Muscle of arm (tissue), 12 donors: ENCODE data around the gene SNX33. TPM values are rescaled to one million over a fixed set of nuclear protein-coding genes. Genes with fewer than 3 reads are reported as not detected.
"Not testable (repeated sequence)": the region's sequence is repeated elsewhere in the genome, so short reads cannot be mapped to it uniquely, and the experiment has no call there.

ENCODE experiments used
- DNase-seq: peaks from one replicate; pipeline ENCODE4 v3.0.0-alpha.2; 2013
- polyA plus RNA-seq, 12 donors: library from polyadenylated mRNA; unstranded; fragments of 120-200 nt; gene quantifications; one replicate each; pipeline ENCODE4 v1.2.1, GENCODE V29; 2013; ENCODE audit not compliant: insufficient read length in 12 of 12

SNX33 gene
- polyA plus RNA-seq, 12 donors = 12.3 to 22.7 (median 15.0) TPM; not detected in 1

DNA sequence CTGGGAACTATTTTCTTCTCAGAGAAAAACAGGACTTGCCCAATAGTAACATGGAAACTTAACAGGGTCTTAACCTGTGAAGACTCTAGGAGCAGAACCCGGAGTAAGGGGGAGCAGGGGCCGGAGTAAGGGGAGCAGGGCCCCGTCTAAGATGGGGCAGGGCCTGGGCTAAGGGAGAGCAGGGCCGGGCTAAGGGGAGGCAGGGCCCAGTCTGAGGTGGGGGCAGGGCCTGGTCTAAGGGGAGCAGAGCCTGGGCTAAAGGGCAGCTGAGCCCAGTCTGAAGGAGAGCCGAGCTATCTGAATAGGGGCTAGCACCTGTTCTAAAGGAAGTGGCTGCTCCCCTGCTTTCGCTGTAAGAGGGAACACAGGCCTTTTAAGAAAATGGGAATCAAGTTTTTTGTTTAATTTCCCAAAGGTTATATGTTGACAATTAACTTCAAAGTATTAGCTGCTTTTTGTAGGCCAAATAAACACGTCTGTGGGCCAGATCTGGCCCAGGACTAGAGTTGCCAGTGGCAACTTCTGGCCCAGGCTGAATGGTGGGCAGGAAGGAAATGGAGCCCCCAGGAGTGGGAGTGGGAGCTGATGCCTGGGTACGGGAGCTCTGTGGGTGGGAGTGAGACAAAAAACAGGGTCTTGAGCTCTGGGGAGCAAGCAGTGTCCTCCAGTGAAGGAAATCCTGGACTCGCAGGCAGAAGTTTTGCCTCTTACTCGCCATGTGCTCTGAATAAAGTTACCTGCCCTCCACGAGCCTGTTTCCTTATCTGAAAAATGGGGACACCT lies 32.5 kb downstream of the SNX33 start:
- DNase-seq = no peak

DNA sequence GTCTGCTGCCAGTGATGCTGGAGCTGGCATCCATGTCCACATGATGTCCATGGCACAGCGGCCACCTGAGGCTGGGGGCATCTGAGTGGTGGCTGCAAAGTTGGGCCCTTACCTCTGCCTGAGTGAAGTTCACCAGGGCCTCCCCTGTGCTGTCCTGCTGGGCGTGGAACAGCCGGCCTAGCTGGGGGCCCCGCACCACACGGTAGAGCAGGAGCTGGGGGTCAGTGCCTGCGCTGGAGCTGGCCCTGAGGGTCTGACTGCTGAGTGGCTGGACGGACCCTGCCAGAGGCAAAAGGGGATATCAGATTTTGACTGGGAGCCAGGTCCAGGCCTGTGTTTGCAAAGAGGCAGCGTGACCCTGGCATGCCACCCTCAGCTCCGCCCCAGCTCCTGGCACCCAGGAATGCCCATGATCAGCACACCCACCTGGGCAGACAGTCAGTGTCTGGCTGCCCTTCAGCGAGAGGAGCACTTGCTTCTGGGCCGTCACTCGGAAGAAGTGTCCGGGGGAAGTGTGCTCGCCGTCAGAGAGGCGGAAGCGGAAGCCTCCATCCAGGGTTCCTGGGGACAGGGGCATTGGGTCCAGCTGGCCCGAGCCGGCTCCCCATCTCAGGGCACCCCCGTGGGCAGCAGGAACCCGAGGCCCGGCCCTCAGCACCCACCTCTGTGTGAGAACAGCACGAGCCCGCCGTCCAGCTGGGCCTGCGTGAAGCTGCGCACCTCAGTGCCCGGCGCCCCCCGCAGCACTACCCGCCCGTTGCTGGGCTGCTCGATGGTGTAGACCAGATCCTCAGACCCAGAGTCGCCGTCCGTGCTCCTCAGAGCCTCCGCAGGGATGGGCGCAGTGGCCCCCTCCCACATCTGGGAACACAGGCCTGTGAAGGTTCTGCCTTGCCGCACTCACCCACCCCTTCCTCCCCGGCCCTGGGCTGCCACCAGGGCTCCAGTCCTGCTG lies 34.7 kb downstream of the SNX33 start:
- no peak for DNase-seq

DNA sequence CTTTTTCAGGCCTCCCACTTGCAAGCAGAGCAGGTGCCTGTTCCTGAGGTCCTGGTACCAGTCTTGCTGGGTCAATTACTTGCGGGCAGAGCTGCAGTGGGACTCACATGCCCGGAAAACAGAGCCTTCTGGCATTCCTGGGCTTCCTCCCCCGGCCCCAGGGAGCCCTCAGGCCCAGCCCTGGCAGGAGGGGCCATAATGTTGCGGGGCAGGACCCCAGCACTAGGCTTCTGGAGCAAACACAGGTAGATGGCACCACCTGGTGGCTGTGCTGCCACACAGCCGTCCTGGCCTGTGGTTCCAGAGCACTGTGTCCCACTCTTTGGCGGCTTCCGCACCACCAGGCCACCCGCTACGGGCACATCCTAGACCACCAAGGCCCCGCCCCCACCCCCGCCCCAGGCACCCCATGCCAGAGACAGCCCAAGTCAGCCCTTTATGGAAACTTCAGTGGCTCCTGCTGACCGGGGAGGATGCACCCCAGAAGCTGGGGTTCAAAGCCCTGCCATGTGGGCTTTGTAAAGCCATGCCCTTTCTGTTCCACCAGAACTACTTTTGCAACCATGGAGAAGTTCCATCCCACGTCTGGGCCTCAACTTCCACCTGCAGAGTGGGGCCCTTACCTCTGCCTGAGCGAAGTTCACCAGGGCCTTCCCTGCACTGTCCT lies 36.1 kb downstream of the SNX33 start:
- peak; percentile 66 for DNase-seq

- no peak for DNase-seq
Measured at GRCh38 chr15:75684648-75685047, 36.9 kb downstream of the SNX33 start.

GRCh38 chr15:75685195-75685594 lies 37.5 kb downstream of the SNX33 start:
- DNase-seq = no peak

DNA sequence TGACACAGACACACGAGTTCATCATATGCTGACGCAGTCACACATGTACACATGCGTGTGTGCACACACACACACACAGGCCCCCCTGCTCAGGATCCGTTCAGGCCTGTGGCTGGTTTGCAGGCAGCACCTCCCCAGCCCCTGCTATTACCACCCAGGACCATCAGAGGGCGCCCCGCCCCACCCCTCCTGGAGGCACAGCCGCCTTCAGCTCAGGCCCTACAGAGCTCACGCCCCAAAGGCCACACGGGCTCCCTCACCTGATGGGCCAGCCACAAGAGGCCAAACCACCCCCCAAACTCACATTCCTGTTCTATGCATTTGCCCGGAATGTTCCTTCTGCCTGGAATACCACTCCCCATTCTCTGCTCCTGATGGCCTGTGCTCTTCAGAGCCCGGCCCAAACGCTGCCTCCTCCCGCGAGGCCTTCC lies 38.5 kb downstream of the SNX33 start:
- DNase-seq = peak; percentile 68

GRCh38 chr15:75687486-75688277 lies 40.0 kb downstream of the SNX33 start:
- no peak for DNase-seq

GRCh38 chr15:75688278-75688557 lies 40.5 kb downstream of the SNX33 start:
- no peak for DNase-seq

GRCh38 chr15:75688831-75689230 lies 41.1 kb downstream of the SNX33 start:
- DNase-seq = no peak

DNA sequence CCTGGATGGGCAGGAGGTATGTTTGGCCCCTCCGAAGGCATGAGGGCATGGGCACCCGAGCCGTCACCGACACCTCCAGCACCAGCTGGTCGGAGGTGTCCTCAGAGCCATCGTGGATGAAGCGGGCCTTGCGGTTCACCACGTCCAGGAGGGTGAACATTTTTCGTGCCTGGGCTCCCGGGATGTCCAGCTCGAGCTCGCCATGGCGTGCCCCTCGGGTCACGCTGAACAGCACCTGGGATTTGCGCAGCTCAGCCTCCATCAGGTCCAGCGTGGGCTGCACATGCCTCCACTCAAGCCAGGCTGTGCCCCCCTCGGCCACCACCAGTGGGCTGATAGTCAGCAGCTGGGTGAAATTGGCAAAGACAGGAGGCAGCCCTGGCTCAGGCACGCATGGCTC lies 41.7 kb downstream of the SNX33 start:
- not testable (repeated sequence) for DNase-seq

GRCh38 chr15:75692311-75692710 lies 44.6 kb downstream of the SNX33 start:
- DNase-seq = not testable (repeated sequence)

- not testable (repeated sequence) for DNase-seq
Measured at GRCh38 chr15:75693028-75693427, 45.3 kb downstream of the SNX33 start.

GRCh38 chr15:75693501-75694240 lies 46.0 kb downstream of the SNX33 start:
- peak; percentile 37 for DNase-seq

- DNase-seq = peak; percentile 74
Measured at GRCh38 chr15:75694241-75695182, 46.8 kb downstream of the SNX33 start.

DNA sequence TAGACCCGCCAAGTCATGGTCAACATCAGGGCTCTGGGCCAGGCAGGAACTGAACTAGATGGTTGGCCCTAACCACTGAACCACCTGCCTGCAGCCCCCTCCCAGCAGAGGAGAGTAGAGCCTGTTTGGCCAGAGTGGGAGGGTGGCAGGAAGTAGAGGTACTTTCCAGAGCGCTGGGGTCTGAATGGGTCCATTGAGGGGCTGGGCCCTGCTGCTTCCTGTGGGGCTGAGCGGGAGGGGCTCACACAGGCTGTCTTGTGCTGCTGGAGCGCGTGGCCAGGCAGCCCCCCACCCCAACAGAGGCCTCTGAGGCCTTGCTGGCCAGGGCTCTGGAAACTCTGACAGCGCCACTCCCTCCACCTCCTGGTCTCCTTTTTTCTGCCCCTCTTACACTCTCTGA lies 47.5 kb downstream of the SNX33 start:
- DNase-seq = peak; percentile 62

GRCh38 chr15:75695634-75696310 lies 48.1 kb downstream of the SNX33 start:
- DNase-seq = no peak

- no peak for DNase-seq
Measured at GRCh38 chr15:75696311-75696720, 48.6 kb downstream of the SNX33 start.

DNA sequence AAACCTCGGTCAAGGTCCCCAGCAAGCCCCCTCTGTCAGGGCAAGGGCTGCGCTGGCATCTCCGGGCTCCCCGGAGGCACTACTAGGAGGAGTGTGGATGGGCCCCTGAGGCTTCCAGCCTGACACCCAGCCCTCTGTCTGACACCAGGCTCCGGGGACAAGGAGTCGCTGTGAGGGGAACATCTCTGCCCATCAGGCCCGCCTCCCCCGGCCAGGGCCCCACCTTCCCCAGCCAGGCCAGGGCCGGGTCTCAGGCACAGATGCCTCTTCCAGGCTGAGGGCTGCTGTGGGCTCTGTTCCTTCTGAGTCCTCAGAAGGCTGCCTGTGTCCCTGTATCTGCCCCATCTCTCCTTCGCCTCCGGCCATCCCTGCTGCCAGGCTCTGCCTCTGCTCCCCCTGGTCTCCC lies 49.1 kb downstream of the SNX33 start:
- DNase-seq = no peak

GRCh38 chr15:75697523-75697922 lies 49.8 kb downstream of the SNX33 start:
- DNase-seq = no peak
